ENCODE data around the gene MELK. TPM values are rescaled to one million over a fixed set of nuclear protein-coding genes. Genes with fewer than 3 reads are reported as not detected.

Gene MELK
- total RNA-seq, 2 donors from 2014 or later: 0.24 to 0.59 TPM

GRCh38 chr9:36592801-36593583, 20.3 kb downstream of the MELK start:
- DNase-seq (ENCODE audit: low spot score): no peak
- TF ChIP-seq CTCF (IDR thresholded peaks at IDR 0.05): no peak
- no peaks in the 10 kb centered on the region for H3K36me3 ChIP-seq

GRCh38 chr9:36594213-36594612, 21.5 kb downstream of the MELK start:
- no peaks in the 10 kb centered on the region for H3K27me3 ChIP-seq
- H3K4me3 ChIP-seq: no peak overlapping the region
- no peak overlapping the region for H3K27ac ChIP-seq
- no peak for TF ChIP-seq CTCF (IDR thresholded peaks at IDR 0.05)
- H3K9me3 ChIP-seq: no peaks in the 10 kb centered on the region
- no peaks in the 10 kb centered on the region for H3K36me3 ChIP-seq
- no peaks in the 10 kb centered on the region for H3K4me1 ChIP-seq
- no peak for DNase-seq (ENCODE audit: low spot score)

More at GRCh38 chr9:36592801-36593583, 20.3 kb downstream of the MELK start:
- no peak overlapping the region for H3K27ac ChIP-seq
- no peaks in the 10 kb centered on the region for H3K9me3 ChIP-seq
- H3K4me1 ChIP-seq: no peaks in the 10 kb centered on the region
- H3K27me3 ChIP-seq: no peaks in the 10 kb centered on the region
- H3K4me3 ChIP-seq: no peak overlapping the region

DNA sequence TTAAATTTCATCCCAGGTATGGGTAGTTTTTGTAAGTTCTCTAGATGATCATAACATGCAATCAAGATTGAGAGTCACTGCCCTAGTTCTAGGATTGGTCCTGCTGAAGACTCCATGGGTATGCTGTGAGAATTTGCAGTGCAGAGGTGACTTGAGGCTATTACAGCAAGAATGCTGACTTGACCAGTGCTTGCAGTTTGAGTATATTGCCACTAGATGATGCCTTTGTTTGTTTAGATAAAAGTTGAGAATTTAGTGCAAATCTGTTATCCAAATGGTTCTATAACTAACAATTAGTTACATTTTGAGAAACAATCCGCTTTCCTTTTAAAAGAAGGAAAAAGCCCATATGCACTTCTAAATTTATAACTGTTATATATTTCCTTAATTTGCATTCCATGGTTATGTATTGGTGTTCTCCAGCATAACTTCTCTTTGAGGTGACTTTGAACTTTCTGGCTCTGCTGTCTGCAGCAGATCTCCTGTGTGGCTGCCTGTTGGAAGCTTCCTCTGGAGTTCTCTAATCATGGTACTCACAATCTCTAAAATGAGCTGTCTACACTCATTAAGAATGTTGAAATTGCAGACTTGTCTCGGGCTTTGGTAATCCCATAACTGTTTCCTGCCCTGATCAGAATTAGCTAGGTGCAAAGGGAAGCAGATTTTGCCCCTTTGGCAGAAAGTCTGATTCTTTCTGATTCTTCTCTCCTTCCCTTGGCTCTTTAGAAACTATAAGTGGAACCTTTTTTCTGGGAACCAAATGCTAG, 24.9 kb downstream of the MELK start:
- no peak for DNase-seq (ENCODE audit: low spot score)

GRCh38 chr9:36598273-36598672, 25.6 kb downstream of the MELK start:
- H3K4me3 ChIP-seq: no peak overlapping the region
- H3K36me3 ChIP-seq: no peaks in the 10 kb centered on the region
- DNase-seq (ENCODE audit: low spot score): no peak
- H3K27ac ChIP-seq: no peak overlapping the region
- no peak for TF ChIP-seq CTCF (IDR thresholded peaks at IDR 0.05)
- no peaks in the 10 kb centered on the region for H3K27me3 ChIP-seq
- no peaks in the 10 kb centered on the region for H3K9me3 ChIP-seq
- H3K4me1 ChIP-seq: no peaks in the 10 kb centered on the region

More for the DNA sequence above, 24.9 kb downstream of the MELK start:
- Histone ChIP-seq H3K4me1 (no peaks in the 10 kb centered on the region), H3K9me3 (no peaks in the 10 kb centered on the region), H3K27ac (no peak overlapping the region), H3K4me3 (no peak overlapping the region), H3K36me3 (no peaks in the 10 kb centered on the region), H3K27me3 (no peaks in the 10 kb centered on the region)
- peak; percentile 13 to 52 for TF ChIP-seq CTCF (IDR thresholded peaks at IDR 0.05)

DNA sequence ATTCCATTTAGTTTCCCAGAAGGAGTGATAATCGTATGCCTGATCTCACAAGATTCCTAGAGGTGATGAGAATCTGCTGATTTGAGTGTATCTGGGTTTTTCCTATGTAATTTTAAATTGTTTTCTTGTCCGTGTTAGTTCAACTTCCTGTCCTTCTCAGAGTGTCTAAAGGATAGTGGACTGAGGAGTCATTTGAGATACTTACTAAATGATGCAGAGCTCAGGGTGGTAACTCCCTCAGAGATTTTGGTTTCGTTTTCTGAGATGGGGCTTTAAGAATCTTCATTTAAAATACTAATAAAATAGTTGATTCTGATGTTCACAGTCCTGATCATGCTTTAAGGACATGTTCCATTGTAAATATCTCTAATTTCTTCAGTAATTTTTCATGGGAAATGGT, 30.3 kb downstream of the MELK start:
- Histone ChIP-seq H3K4me3 (no peak overlapping the region), H3K9me3 (no peaks in the 10 kb centered on the region), H3K27ac (no peak overlapping the region), H3K36me3 (no peaks in the 10 kb centered on the region), H3K27me3 (no peaks in the 10 kb centered on the region), H3K4me1 (no peaks in the 10 kb centered on the region)
- no peak for DNase-seq (ENCODE audit: low spot score)
- no peak for TF ChIP-seq CTCF (IDR thresholded peaks at IDR 0.05)
